ENCODE measurements around the gene HPSE2.

The HPSE2 gene

GRCh38 chr10:98482096-98482495, 753.6 kb downstream of the HPSE2 start:
- no peak for DNase-seq

GRCh38 chr10:98481404-98481945, 754.2 kb downstream of the HPSE2 start:
- no peak for DNase-seq

GRCh38 chr10:98478430-98479222, 757.0 kb downstream of the HPSE2 start:
- DNase-seq = no peak

- DNase-seq = no peak
Observed at GRCh38 chr10:98477861-98478260, 757.8 kb downstream of the HPSE2 start.

GRCh38 chr10:98474628-98475027, 761.0 kb downstream of the HPSE2 start:
- DNase-seq = no peak

GRCh38 chr10:98472196-98472595, 763.5 kb downstream of the HPSE2 start:
- DNase-seq = no peak

- no peak for DNase-seq
Observed at GRCh38 chr10:98470850-98471249, 764.8 kb downstream of the HPSE2 start.

GRCh38 chr10:98469001-98469931, 766.4 kb downstream of the HPSE2 start:
- no peak for DNase-seq

- peak; percentile 59 to 65 for DNase-seq
Observed at GRCh38 chr10:98467506-98468318, 767.9 kb downstream of the HPSE2 start.

GRCh38 chr10:98466861-98467505, 768.7 kb downstream of the HPSE2 start:
- no peak for DNase-seq

GRCh38 chr10:98465866-98466265, 769.8 kb downstream of the HPSE2 start:
- no peak for DNase-seq

- DNase-seq = no peak
Observed at GRCh38 chr10:98463976-98464754, 771.5 kb downstream of the HPSE2 start.

- DNase-seq = no peak
Observed at GRCh38 chr10:98463016-98463415, 772.6 kb downstream of the HPSE2 start.

GRCh38 chr10:98461500-98461842, 774.2 kb downstream of the HPSE2 start:
- DNase-seq = no peak

- DNase-seq = no peak
Observed at GRCh38 chr10:98460837-98461499, 774.7 kb downstream of the HPSE2 start.

- DNase-seq = no peak
Observed at GRCh38 chr10:98458809-98459784, 776.6 kb downstream of the HPSE2 start.

- DNase-seq = no peak
Observed at GRCh38 chr10:98457721-98458120, 777.9 kb downstream of the HPSE2 start.

- DNase-seq = no peak
Observed at GRCh38 chr10:98456686-98457482, 778.8 kb downstream of the HPSE2 start.

Measured in NCI-H524 (cell line).